Measurements from ENCODE around the gene CIB2. TPM values are rescaled to one million over a fixed set of nuclear protein-coding genes. Genes with fewer than 3 reads are reported as not detected.

Gene CIB2
- total and polyA plus RNA-seq, 2 experiments from 2014 or later: 59.5 to 64.4 TPM

DNA sequence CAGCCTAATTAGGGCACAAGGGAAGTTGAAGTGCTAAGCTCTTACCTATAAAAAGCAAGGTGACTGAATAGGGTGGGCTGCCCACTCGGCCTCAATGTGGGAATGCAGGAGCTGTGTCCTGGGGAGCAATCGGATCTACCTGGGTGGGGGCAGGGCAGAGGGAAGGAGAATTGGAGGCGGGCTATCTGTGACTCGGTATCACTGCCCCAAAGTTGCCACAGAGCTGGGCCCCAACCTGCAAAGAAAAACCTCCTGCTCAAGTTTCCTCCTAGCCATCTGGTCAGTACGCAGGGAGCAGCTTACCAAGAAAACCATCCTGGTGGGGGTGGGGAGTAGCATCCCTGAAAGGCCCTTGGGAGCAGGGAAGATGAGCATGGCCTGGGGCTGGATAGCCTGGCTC lies 10.7 kb downstream of the CIB2 start (continued):
- TF ChIP-seq, protein P1, sequence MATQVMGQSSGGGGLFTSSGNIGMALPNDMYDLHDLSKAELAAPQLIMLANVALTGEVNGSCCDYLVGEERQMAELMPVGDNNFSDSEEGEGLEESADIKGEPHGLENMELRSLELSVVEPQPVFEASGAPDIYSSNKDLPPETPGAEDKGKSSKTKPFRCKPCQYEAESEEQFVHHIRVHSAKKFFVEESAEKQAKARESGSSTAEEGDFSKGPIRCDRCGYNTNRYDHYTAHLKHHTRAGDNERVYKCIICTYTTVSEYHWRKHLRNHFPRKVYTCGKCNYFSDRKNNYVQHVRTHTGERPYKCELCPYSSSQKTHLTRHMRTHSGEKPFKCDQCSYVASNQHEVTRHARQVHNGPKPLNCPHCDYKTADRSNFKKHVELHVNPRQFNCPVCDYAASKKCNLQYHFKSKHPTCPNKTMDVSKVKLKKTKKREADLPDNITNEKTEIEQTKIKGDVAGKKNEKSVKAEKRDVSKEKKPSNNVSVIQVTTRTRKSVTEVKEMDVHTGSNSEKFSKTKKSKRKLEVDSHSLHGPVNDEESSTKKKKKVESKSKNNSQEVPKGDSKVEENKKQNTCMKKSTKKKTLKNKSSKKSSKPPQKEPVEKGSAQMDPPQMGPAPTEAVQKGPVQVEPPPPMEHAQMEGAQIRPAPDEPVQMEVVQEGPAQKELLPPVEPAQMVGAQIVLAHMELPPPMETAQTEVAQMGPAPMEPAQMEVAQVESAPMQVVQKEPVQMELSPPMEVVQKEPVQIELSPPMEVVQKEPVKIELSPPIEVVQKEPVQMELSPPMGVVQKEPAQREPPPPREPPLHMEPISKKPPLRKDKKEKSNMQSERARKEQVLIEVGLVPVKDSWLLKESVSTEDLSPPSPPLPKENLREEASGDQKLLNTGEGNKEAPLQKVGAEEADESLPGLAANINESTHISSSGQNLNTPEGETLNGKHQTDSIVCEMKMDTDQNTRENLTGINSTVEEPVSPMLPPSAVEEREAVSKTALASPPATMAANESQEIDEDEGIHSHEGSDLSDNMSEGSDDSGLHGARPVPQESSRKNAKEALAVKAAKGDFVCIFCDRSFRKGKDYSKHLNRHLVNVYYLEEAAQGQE (IDR thresholded peaks at IDR 0.05; ENCODE audit: unreplicated experiment): no peak
- TF ChIP-seq, protein P2, sequence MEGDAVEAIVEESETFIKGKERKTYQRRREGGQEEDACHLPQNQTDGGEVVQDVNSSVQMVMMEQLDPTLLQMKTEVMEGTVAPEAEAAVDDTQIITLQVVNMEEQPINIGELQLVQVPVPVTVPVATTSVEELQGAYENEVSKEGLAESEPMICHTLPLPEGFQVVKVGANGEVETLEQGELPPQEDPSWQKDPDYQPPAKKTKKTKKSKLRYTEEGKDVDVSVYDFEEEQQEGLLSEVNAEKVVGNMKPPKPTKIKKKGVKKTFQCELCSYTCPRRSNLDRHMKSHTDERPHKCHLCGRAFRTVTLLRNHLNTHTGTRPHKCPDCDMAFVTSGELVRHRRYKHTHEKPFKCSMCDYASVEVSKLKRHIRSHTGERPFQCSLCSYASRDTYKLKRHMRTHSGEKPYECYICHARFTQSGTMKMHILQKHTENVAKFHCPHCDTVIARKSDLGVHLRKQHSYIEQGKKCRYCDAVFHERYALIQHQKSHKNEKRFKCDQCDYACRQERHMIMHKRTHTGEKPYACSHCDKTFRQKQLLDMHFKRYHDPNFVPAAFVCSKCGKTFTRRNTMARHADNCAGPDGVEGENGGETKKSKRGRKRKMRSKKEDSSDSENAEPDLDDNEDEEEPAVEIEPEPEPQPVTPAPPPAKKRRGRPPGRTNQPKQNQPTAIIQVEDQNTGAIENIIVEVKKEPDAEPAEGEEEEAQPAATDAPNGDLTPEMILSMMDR (conservative IDR thresholded peaks at IDR 0.05; ENCODE audit: low read depth in 2 of 2): no peak

DNA sequence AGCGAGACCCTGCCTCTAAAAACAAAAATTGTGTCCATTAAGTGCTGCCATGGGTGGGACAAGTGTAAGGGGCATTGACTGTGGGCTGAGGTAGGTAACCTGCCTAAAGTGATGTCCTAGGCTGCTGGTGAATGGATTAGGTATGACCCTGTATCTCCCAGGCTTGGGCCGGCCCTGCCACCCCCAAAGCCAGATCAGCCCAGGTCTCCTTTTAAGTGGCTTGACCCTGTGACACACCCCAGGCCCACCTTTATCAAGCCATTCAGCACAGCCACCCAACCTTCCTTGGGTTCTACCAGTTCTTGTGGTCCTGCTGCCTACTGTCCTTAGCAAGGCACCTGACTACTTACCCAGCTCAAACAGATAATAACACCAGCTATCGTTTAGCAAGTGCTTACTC lies 18.7 kb downstream of the CIB2 start:
- Mint-ChIP-seq H3K27ac (no peak overlapping the region), H3K9me3 (no peaks in the 10 kb centered on the region; the same call in 2 of the 3 replicates), H3K27me3 (ENCODE audit: insufficient read depth, low read depth, poor library complexity) (peaks cover 9% of the 10 kb centered on the region), H3K4me1 (peaks cover 12% of the 10 kb centered on the region), H3K4me3 (no peak overlapping the region), H3K36me3 (ENCODE audit: low read depth) (peaks cover 2% of the 10 kb centered on the region; the same call in 1 of the 3 replicates)
- H3F3A ChIP-seq (replicated peaks; ENCODE audit: low read depth): no peaks in the 10 kb centered on the region
- H3K27ac ChIP-seq (ENCODE audit: low read depth): no peak overlapping the region
- H3K4me2 ChIP-seq: no peak overlapping the region
- H3K36me3 ChIP-seq (ENCODE audit: insufficient read depth): no peaks in the 10 kb centered on the region
- H3K79me2 ChIP-seq (replicated peaks; ENCODE audit: insufficient read depth): no peaks in the 10 kb centered on the region
- no peaks in the 10 kb centered on the region for H4K20me1 ChIP-seq (replicated peaks; ENCODE audit: insufficient read depth)
- DNase-seq (ENCODE audit: low spot score) (no peak), ATAC-seq (no peak)
- no peak overlapping the region for H3K4me3 ChIP-seq
- H2AFZ ChIP-seq: no peak overlapping the region
- no peaks in the 10 kb centered on the region for H3K9me2 ChIP-seq (ENCODE audit: insufficient read depth)
- no peaks in the 10 kb centered on the region for H3K27me3 ChIP-seq (ENCODE audit: insufficient read depth)
- peaks cover 8% of the 10 kb centered on the region; the same call in 1 of the 2 replicates for H3K4me1 ChIP-seq (ENCODE audit: insufficient read depth)
- TF ChIP-seq EZH2phosphoT487 (IDR thresholded peaks at IDR 0.05; ENCODE audit: unreplicated experiment) (no peak), POLR2AphosphoS5 (IDR thresholded peaks at IDR 0.05; ENCODE audit: low read depth) (no peak), EZH2 (IDR thresholded peaks at IDR 0.05; ENCODE audit: low read depth, unreplicated experiment) (no peak)
- TF ChIP-seq, protein P3, sequence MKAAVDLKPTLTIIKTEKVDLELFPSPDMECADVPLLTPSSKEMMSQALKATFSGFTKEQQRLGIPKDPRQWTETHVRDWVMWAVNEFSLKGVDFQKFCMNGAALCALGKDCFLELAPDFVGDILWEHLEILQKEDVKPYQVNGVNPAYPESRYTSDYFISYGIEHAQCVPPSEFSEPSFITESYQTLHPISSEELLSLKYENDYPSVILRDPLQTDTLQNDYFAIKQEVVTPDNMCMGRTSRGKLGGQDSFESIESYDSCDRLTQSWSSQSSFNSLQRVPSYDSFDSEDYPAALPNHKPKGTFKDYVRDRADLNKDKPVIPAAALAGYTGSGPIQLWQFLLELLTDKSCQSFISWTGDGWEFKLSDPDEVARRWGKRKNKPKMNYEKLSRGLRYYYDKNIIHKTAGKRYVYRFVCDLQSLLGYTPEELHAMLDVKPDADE (IDR thresholded peaks at IDR 0.05): no peak
- TF ChIP-seq, protein P2 (conservative IDR thresholded peaks at IDR 0.05; ENCODE audit: low read depth in 2 of 2): no peak
- TF ChIP-seq, protein P1 (IDR thresholded peaks at IDR 0.05; ENCODE audit: unreplicated experiment): no peak

All from GM23338 (cell line).